ENCODE measurements around the gene PHLDB3.

- no peak for TF ChIP-seq POLR2AphosphoS5 (IDR thresholded peaks at IDR 0.05)
- no peak for TF ChIP-seq CTCF (IDR thresholded peaks at IDR 0.05)
- TF ChIP-seq POLR2A (IDR thresholded peaks at IDR 0.05; ENCODE audit: low read depth): no peak
Observed at GRCh38 chr19:43462383-43462782, 42.2 kb downstream of the PHLDB3 start.
